ENCODE measurements around the gene AGAP3.

The AGAP3 gene

DNA sequence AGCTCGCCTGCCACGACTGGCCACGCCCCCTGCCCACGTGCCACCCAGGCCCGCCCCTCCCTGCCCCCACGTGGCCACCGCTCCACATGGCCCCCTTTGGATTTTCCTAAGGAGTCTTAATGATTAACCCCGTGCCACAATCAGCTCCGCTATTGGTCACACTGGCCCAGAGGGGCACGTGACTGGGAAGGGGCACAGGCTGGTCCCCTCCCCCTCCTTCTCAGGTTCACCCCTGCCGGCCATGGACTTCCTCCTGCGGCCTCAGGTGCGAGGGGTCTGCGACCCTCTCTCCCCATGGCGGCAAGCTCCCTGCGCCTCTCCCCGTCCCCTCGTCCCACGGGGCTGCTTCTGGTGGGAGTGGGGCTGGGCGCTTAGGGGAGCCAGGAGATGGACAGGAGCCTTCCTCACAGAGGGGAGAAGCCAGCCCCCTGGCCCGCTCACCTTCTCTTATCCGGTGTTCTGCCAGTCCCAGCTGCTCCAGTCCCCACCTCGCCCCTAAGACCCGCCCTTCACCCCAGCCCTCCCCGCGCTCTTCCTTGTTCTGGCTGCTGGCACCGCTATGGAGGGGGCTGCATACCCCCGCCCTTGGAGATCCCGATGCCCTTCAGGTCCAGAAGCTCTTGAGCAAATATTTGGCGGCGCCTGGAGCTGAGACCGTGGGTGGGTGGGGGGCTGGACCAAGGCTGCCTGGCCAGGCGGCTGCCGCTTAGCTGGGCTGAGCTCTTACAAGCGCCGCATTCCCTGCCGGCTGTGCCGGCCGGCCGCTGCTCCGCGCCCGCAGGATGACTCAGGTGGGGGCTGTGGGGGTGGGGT, 23.7 kb upstream of the AGAP3 start:
- no peaks in the 10 kb centered on the region for H3K9me3 ChIP-seq (replicated peaks in 1 of 2; ENCODE audit: control insufficient read depth in 2 of 2, insufficient read depth in 1 of 2, low read depth in 1 of 2, low read length in 2 of 2)
- no peak overlapping the region for H3K27ac ChIP-seq (replicated peaks; ENCODE audit: low read length)
- H2BK15ac ChIP-seq (ENCODE audit: low read length), result no peak overlapping the region
- DNase-seq (ENCODE audit: low spot score), result peak; percentile 77
- H3K9ac ChIP-seq (ENCODE audit: low read depth, low read length, poor library complexity), result peak overlapping the region; percentile 75
- WGBS, 2 donors (ENCODE audit: extremely low coverage in 2 of 2, insufficient read length in 2 of 2, insufficient replicate concordance in 1 of 2), result no CpG with 5 or more reads among the region's 43 CpGs
- peaks cover 4% of the 10 kb centered on the region for H3K79me1 ChIP-seq (ENCODE audit: low read depth, low read length)
- no peak overlapping the region for H2AFZ ChIP-seq (ENCODE audit: low read length)
- peak overlapping the region; percentile 67 for H2BK12ac ChIP-seq (ENCODE audit: low read length)
- peak overlapping the region; percentile 75 for H3K23ac ChIP-seq (ENCODE audit: low read depth, low read length, poor library complexity)
- peak overlapping the region; percentile 85 for H2AK5ac ChIP-seq (ENCODE audit: low read depth, low read length)
- H3K14ac ChIP-seq (ENCODE audit: low read length), result no peak overlapping the region
- peaks cover 17 to 34% of the 10 kb centered on the region in 2 donors for H3K4me1 ChIP-seq (ENCODE audit: control insufficient read depth in 2 of 2, insufficient read depth in 1 of 2, low read depth in 1 of 2, low read length in 2 of 2)
- no peak overlapping the region for H2BK5ac ChIP-seq (ENCODE audit: low read length)
- H3K4me2 ChIP-seq (ENCODE audit: insufficient read depth, low read length, poor library complexity, severe bottlenecking), result peak overlapping the region; percentile 64
- peak overlapping the region in 1 of 2 donors; percentile 73 for H3K4me3 ChIP-seq (ENCODE audit: low read length in 2 of 2)
- H3K4ac ChIP-seq (ENCODE audit: low read length), result no peak overlapping the region
- no peak overlapping the region for H4K91ac ChIP-seq (ENCODE audit: low read depth, low read length, poor library complexity)
- H3K27me3 ChIP-seq (ENCODE audit: control insufficient read depth in 3 of 3, insufficient read depth in 3 of 3, low read depth in 1 of 3, low read length in 3 of 3), result peaks cover 0 to 18% (median 0%) of the 10 kb centered on the region in 3 experiments
- H3K18ac ChIP-seq (ENCODE audit: low read length), result peak overlapping the region; percentile 88
- no peak overlapping the region for H4K8ac ChIP-seq (ENCODE audit: low read depth, low read length)
- H2BK120ac ChIP-seq (ENCODE audit: low read depth, low read length), result no peak overlapping the region
- peaks cover 22 to 51% of the 10 kb centered on the region in 2 donors for H3K36me3 ChIP-seq (replicated peaks in 1 of 2; ENCODE audit: control insufficient read depth in 2 of 2, insufficient read depth in 2 of 2, low read length in 2 of 2)

DNA sequence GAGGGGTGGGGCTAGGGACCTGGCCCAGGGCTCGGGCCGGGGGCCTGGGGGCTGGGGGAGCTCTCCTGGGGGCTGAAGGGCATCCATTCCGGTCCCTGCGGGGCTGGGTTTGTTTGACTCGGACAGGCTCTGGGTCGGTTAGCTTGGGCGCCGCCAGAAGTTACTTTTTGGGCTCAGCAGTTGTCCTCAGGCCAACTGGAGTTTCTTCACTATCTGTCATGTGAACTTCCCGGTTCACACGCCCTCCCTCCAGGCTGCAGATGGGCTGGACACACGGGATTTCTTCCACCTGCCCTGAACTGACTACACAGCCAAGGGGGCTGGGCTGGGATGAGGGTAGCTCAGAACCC, 23.1 kb upstream of the AGAP3 start:
- Histone ChIP-seq H4K8ac (ENCODE audit: low read depth, low read length) (no peak overlapping the region), H4K91ac (ENCODE audit: low read depth, low read length, poor library complexity) (no peak overlapping the region), H3K4me2 (ENCODE audit: insufficient read depth, low read length, poor library complexity, severe bottlenecking) (peak overlapping the region; percentile 64), H3K18ac (ENCODE audit: low read length) (no peak overlapping the region), H2BK12ac (ENCODE audit: low read length) (no peak overlapping the region), H3K4ac (ENCODE audit: low read length) (no peak overlapping the region), H3K9ac (ENCODE audit: low read depth, low read length, poor library complexity) (no peak overlapping the region), H2AK5ac (ENCODE audit: low read depth, low read length) (no peak overlapping the region), H2BK15ac (ENCODE audit: low read length) (no peak overlapping the region), H2BK5ac (ENCODE audit: low read length) (no peak overlapping the region), H3K4me3 (ENCODE audit: low read length in 2 of 2) (no peak overlapping the region), H3K79me1 (ENCODE audit: low read depth, low read length) (peaks cover 4% of the 10 kb centered on the region), H3K27ac (replicated peaks; ENCODE audit: low read length) (no peak overlapping the region), H3K14ac (ENCODE audit: low read length) (no peak overlapping the region), H3K9me3 (replicated peaks in 1 of 2; ENCODE audit: control insufficient read depth in 2 of 2, insufficient read depth in 1 of 2, low read depth in 1 of 2, low read length in 2 of 2) (no peaks in the 10 kb centered on the region), H2BK120ac (ENCODE audit: low read depth, low read length) (no peak overlapping the region), H3K36me3 (replicated peaks in 1 of 2; ENCODE audit: control insufficient read depth in 2 of 2, insufficient read depth in 2 of 2, low read length in 2 of 2) (peaks cover 28 to 57% of the 10 kb centered on the region in 2 donors), H3K4me1 (ENCODE audit: control insufficient read depth in 2 of 2, insufficient read depth in 1 of 2, low read depth in 1 of 2, low read length in 2 of 2) (peaks cover 17 to 33% of the 10 kb centered on the region in 2 donors), H2AFZ (ENCODE audit: low read length) (no peak overlapping the region), H3K23ac (ENCODE audit: low read depth, low read length, poor library complexity) (no peak overlapping the region), H3K27me3 (ENCODE audit: control insufficient read depth in 3 of 3, insufficient read depth in 3 of 3, low read depth in 1 of 3, low read length in 3 of 3) (peaks cover 0 to 18% (median 0%) of the 10 kb centered on the region in 3 experiments)
- no CpG with 5 or more reads among the region's 11 CpGs for WGBS, 2 donors (ENCODE audit: extremely low coverage in 2 of 2, insufficient read length in 2 of 2, insufficient replicate concordance in 1 of 2)
- DNase-seq (ENCODE audit: low spot score), result no peak

DNA sequence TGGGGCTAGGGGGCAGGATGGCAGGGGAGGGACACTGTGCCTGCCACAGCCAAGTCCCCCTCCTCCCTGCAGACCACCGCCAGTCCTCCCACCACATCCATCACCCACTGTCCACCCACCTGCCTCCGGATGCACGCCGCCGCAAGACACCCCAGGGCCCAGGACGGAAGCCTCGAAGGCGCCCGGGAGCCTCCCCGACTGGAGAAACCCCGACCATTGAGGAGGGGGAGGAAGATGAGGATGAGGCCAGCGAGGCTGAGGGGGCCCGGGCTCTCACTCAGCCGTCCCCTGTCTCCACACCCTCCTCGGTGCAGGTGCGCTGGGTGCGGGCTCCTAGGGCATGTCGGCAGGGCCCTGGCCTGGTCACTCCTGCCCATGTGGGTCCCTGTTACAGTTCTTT, 21.8 kb upstream of the AGAP3 start:
- Histone ChIP-seq H3K4me1 (ENCODE audit: control insufficient read depth in 2 of 2, insufficient read depth in 1 of 2, low read depth in 1 of 2, low read length in 2 of 2) (peaks cover 15 to 24% of the 10 kb centered on the region in 2 donors), H3K36me3 (replicated peaks in 1 of 2; ENCODE audit: control insufficient read depth in 2 of 2, insufficient read depth in 2 of 2, low read length in 2 of 2) (peaks cover 29 to 66% of the 10 kb centered on the region in 2 donors), H4K91ac (ENCODE audit: low read depth, low read length, poor library complexity) (no peak overlapping the region), H3K79me1 (ENCODE audit: low read depth, low read length) (peaks cover 4% of the 10 kb centered on the region), H3K4me3 (ENCODE audit: low read length in 2 of 2) (no peak overlapping the region), H3K9me3 (replicated peaks in 1 of 2; ENCODE audit: control insufficient read depth in 2 of 2, insufficient read depth in 1 of 2, low read depth in 1 of 2, low read length in 2 of 2) (no peaks in the 10 kb centered on the region), H2BK120ac (ENCODE audit: low read depth, low read length) (no peak overlapping the region), H3K27ac (replicated peaks; ENCODE audit: low read length) (no peak overlapping the region), H2BK12ac (ENCODE audit: low read length) (no peak overlapping the region), H3K9ac (ENCODE audit: low read depth, low read length, poor library complexity) (no peak overlapping the region), H2AK5ac (ENCODE audit: low read depth, low read length) (no peak overlapping the region), H2BK5ac (ENCODE audit: low read length) (no peak overlapping the region), H3K27me3 (ENCODE audit: control insufficient read depth in 3 of 3, insufficient read depth in 3 of 3, low read depth in 1 of 3, low read length in 3 of 3) (peaks cover 0 to 18% (median 0%) of the 10 kb centered on the region in 3 experiments), H3K23ac (ENCODE audit: low read depth, low read length, poor library complexity) (no peak overlapping the region), H2BK15ac (ENCODE audit: low read length) (no peak overlapping the region), H3K4ac (ENCODE audit: low read length) (no peak overlapping the region), H2AFZ (ENCODE audit: low read length) (no peak overlapping the region), H3K14ac (ENCODE audit: low read length) (no peak overlapping the region), H3K18ac (ENCODE audit: low read length) (no peak overlapping the region), H3K4me2 (ENCODE audit: insufficient read depth, low read length, poor library complexity, severe bottlenecking) (no peak overlapping the region), H4K8ac (ENCODE audit: low read depth, low read length) (no peak overlapping the region)
- DNase-seq (ENCODE audit: low spot score), result no peak
- no CpG with 5 or more reads among the region's 18 CpGs for WGBS, 2 donors (ENCODE audit: extremely low coverage in 2 of 2, insufficient read length in 2 of 2, insufficient replicate concordance in 1 of 2)

DNA sequence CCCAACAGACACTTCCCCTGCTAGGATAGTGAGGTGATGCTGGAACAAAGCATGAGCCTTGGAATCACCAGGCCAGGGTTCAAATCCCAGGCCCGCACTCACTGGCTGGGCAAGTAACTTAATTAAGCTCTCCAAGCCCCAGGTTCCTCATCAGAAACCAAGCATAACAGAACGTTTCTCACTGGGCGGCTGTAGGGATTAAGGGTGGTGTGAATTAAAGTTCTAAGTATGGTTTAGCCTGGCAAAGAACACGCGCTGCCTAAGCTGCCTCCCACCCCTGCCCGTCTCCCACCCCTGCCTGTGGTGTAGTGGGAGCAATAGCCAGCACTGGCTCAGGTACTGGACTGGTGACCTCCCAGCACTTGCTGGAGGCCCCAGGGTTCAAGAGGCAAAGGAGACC, 21.3 kb upstream of the AGAP3 start:
- Histone ChIP-seq H3K27ac (replicated peaks; ENCODE audit: low read length) (no peak overlapping the region), H2BK15ac (ENCODE audit: low read length) (no peak overlapping the region), H3K4me2 (ENCODE audit: insufficient read depth, low read length, poor library complexity, severe bottlenecking) (no peak overlapping the region), H4K8ac (ENCODE audit: low read depth, low read length) (no peak overlapping the region), H4K91ac (ENCODE audit: low read depth, low read length, poor library complexity) (no peak overlapping the region), H3K9ac (ENCODE audit: low read depth, low read length, poor library complexity) (no peak overlapping the region), H3K14ac (ENCODE audit: low read length) (no peak overlapping the region), H3K4me1 (ENCODE audit: control insufficient read depth in 2 of 2, insufficient read depth in 1 of 2, low read depth in 1 of 2, low read length in 2 of 2) (peaks cover 15 to 24% of the 10 kb centered on the region in 2 donors), H3K79me1 (ENCODE audit: low read depth, low read length) (peaks cover 4% of the 10 kb centered on the region), H2BK12ac (ENCODE audit: low read length) (no peak overlapping the region), H2AK5ac (ENCODE audit: low read depth, low read length) (no peak overlapping the region), H2BK120ac (ENCODE audit: low read depth, low read length) (no peak overlapping the region), H3K36me3 (replicated peaks in 1 of 2; ENCODE audit: control insufficient read depth in 2 of 2, insufficient read depth in 2 of 2, low read length in 2 of 2) (peaks cover 32 to 71% of the 10 kb centered on the region in 2 donors), H2AFZ (ENCODE audit: low read length) (no peak overlapping the region), H3K4ac (ENCODE audit: low read length) (no peak overlapping the region), H3K27me3 (ENCODE audit: control insufficient read depth in 3 of 3, insufficient read depth in 3 of 3, low read depth in 1 of 3, low read length in 3 of 3) (peaks cover 0 to 18% (median 0%) of the 10 kb centered on the region in 3 experiments), H3K9me3 (replicated peaks in 1 of 2; ENCODE audit: control insufficient read depth in 2 of 2, insufficient read depth in 1 of 2, low read depth in 1 of 2, low read length in 2 of 2) (no peaks in the 10 kb centered on the region), H3K4me3 (ENCODE audit: low read length in 2 of 2) (no peak overlapping the region), H3K23ac (ENCODE audit: low read depth, low read length, poor library complexity) (no peak overlapping the region), H3K18ac (ENCODE audit: low read length) (no peak overlapping the region), H2BK5ac (ENCODE audit: low read length) (no peak overlapping the region)
- no CpG with 5 or more reads among the region's 6 CpGs for WGBS, 2 donors (ENCODE audit: extremely low coverage in 2 of 2, insufficient read length in 2 of 2, insufficient replicate concordance in 1 of 2)
- DNase-seq (ENCODE audit: low spot score), result no peak

Data from neuronal stem cell (in vitro differentiated cells).